CD1c-positive myeloid dendritic cell (primary cell): Measurements from ENCODE around the gene FAM227A.

Source experiments
- DNase-seq: peaks from one replicate; pipeline ENCODE4 v3.0.0-alpha.2; 2016; ENCODE audit errors: extremely low spot score

Gene FAM227A

DNA sequence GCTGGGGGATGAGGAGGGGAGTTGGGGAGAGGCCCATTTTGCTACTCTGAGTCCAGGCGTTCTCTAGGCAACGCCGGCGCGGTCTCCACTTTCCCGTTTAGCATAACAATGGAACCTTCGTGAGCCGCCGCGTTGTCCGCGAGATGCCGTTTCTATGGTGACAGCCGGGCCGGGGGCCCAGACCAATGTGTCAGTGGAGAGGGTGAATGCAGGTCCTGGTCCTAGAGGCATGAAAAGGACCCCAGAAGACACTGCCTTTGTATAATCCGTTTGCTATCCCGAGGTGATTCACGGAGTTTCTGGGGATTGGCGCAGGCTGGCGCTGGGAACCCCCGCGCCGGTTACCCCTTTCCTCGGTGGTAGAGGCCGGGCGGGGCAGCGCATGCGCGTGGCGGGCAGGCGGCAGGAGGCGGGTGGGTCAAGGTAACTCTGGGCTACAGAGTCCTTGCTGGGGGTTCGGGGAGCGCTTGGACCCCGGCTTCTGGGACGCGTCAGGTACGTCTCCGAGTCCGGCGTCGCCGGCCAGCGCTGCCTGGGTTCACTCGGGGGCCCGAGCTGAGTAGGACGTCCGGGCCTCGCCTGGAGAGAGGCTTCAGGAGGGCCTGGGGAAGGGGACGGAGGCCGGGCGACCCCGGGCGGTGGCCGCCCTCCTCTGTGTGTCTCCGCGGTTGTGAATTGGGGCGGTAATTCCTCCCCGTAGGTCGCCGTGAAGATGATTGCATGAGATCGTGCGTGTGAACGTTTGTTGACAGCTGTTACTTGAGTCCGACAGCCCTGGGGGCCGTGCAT, at the start of gene FAM227A, which contains the start of gene CBY1:
TSS of gene FAM227A (minus strand) at position 137 of the 789 bp plus-strand sequence. CDS start 6,224 bp downstream, outside the sequence.
TSS of gene CBY1 (plus strand) at position 383 of the 789 bp plus-strand sequence. CDS start 11,417 bp downstream, outside the sequence.
- DNase-seq, result peak; percentile 91

GRCh38 chr22:38705235-38706100, 49.3 kb upstream of the FAM227A start, which contains the start of gene GTPBP1:
TSS of gene GTPBP1 (plus strand) at chr22:38705944. CDS start at chr22:38705956, 12 bp downstream.
- DNase-seq, result peak; percentile 100

- DNase-seq, result no peak
Observed at GRCh38 chr22:38704654-38705234, 48.6 kb upstream of the FAM227A start.

- DNase-seq, result peak; percentile 98
Observed at GRCh38 chr22:38700789-38701628, 44.8 kb upstream of the FAM227A start, which contains the start of gene JOSD1. TSS of gene JOSD1 (minus strand) at chr22:38700943. CDS start at chr22:38699987, 956 bp downstream.

DNA sequence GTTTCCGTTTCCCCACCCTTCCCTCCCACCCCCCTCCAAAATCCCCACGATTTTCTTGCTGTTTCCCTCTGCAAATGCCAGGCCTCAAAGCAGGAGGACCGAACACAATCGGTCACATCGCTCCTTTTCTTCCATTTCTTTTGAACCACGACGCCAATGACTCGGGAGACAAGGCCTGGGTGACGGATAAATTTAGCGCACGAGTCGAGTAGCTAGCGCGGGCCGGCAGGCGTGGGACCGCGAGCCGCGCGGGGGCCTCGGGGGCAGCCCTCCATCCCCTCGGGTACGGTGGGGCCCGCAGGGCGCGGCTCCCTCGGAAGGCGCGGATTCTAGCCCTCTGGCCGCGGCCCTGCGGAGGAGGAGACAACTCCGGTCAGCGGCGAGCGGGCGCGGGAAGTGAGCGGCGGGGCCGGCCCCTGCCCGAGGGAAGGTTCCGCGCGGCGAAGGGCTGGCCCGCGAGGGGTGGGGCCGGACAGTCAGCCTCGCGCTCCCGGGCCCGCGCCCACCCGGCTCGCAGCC, 44.1 kb upstream of the FAM227A start:
- DNase-seq, result peak; percentile 86

- no peak for DNase-seq
Observed at GRCh38 chr22:38699784-38700183, 43.6 kb upstream of the FAM227A start.

- no peak for DNase-seq
Observed at GRCh38 chr22:38699143-38699542, 43.0 kb upstream of the FAM227A start.

DNA sequence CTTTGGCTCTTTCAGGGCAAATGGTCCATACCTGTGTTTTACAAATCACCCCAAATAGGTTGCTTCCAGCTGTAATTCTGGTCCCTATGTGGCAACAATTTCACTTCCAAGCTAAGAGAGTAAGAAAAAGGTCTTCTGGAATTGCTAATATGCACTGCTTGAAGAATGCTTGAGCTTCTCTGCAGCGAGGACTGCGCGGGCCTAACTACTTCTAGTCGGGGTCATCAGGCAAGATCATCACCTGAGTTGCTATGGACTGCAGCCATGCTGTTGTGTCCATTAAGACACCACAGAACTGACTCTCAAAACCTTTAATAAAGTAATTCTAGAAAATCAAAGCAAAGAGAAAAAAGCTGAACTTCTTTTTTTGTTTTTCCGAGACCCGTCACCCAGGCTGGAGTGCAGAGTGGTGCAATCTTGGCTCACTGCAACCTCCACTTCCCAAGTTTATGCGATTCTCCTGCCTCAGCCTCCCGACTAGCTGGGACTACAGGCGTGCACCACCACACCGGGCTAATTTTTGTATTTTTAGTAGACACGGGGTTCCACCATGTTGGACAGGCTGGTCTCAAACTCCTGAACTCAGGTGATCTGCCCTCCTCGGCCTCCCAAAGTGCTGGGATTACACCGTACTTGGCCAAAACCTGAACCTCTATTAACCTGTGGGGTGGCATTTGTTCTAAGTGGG, 42.4 kb upstream of the FAM227A start:
- no peak for DNase-seq

GRCh38 chr22:38697425-38698089, 41.4 kb upstream of the FAM227A start:
- no peak for DNase-seq

DNA sequence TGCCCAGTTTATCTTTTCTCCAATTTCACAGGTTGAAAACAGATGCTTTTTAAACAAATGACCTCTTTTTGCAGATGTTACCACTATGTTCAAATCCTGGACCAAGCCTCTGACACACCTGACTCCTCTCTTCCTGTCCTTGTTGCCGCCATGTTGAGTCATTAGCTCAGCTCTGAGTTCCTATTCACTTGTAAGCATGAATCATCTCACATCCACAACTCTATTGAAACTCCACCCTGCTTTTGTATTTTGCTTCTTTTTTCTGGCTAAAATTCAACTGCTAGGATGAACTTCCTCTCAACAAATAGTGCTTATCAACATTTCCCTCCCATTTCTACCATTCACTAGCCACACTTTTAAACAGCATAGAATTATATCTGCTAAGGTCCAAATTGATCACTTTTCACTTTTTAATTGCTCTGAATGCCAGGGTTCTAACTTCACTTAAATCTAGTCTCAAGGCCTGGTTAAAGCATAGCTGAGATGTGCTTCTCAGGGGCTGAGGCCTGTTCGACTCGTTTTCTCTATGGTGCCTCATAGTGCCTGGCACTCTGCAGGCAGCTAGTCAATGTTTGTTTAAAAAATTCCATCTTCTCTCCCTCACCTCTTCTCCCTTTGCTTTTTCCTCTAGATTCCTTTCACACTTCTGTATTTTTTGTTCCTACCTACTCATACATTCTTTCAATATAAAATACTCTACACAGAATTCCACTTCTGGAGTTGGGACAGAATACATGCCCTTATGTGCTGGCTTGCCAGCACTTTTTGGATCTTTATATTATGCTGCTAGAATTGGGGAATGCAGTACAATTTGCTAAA, 40.6 kb upstream of the FAM227A start:
- peak; percentile 75 for DNase-seq

DNA sequence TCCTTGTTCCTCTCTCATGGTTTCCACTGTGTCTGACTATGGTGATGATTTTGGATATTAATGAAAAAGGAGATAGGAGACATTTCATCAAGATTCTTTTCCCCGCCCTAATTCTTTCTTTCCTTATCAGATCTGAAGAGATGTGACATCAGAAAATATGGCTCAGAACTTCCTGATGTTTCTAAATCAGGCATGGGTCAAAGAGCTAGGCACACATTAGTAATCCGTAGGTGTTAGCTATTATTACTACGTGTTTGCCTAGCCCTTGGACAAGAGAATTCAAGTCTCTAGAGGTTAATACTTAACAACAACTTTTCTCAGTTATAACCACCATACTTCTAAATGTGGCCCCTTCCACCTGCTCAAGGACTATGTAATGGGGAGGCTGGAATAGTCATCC, 38.7 kb upstream of the FAM227A start:
- DNase-seq, result no peak

GRCh38 chr22:38694049-38694448, 37.9 kb upstream of the FAM227A start:
- DNase-seq, result no peak

DNA sequence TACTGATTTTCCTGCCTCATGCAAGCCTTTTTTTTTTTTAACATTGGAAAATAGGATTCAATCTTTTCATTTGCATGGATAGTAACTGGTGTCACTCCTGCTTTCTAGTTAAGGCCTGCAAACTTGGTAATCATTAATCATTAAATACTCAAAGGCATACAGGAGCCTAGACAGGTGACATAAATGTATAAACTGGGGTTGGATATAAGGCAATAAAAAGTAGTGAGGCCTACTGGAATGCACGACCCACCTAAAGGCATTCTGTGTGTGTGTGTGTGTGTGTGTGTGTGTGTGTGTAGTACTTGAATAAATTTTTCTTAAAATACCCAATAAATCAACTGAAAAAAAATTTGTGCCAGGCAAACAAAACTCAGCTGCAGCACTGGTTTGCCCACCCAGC, 33.5 kb upstream of the FAM227A start:
- DNase-seq, result no peak

DNA sequence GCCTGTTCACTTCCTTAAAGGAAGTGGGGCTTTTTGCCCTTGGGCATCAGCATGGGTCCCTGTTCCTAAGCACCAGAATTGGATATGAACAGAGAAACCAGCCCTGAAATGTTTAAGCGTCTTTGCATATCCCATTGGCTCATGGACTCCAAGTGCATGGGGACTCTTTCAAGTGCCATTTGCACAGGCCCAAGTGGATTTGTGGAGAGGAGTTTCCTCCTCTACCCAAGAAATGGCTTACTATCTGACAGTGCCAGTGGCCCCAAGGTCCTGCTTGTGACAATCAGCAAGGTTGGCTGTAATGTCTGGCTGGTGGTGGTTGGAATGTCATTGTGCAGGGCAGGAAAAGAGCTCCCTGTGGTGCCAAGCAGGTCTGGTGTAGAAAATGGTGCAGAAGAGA, 29.6 kb upstream of the FAM227A start:
- DNase-seq, result no peak

GRCh38 chr22:38684895-38685294, 28.7 kb upstream of the FAM227A start:
- DNase-seq, result no peak

- peak; percentile 94 for DNase-seq
Observed at GRCh38 chr22:38681582-38682335, 25.6 kb upstream of the FAM227A start, which contains the start of gene TOMM22. TSS of gene TOMM22 (plus strand) at chr22:38681957. CDS start at chr22:38681979, 22 bp downstream.

GRCh38 chr22:38675833-38676232, 19.6 kb upstream of the FAM227A start:
- no peak for DNase-seq

DNA sequence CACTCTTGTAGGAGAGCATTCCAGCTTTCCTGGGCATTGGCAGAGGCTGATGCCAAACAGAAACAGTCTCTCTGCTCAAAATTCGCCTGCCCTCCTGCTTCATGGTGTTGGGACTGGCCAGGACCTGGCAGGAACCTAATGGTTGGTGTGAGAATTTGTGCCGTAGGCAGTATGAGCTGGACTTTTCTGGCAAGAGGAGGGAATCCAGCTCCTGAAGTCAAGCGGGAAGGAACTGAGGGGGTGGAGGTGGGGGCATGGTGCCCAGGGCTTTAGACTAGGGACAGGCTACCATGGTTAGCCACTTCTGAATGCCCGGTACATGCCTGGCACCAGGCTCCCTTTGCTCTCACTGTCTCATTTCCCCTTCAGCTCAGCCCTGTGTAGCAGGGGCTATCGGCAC, 18.7 kb upstream of the FAM227A start:
- no peak for DNase-seq
